Epithelial cell of alveolus of lung (primary cell): Measurements from ENCODE around the gene TBC1D21. TPM values are rescaled to one million over a fixed set of nuclear protein-coding genes. Genes with fewer than 3 reads are reported as not detected.

ENCODE experiments used
- total RNA-seq: library from RNA; depleted of rRNA; stranded (reverse); fragments of >200 nt; gene quantifications from 2 replicates; pipeline ENCODE4 v1.2.1, GENCODE V29; 2015

The TBC1D21 gene, protein sequence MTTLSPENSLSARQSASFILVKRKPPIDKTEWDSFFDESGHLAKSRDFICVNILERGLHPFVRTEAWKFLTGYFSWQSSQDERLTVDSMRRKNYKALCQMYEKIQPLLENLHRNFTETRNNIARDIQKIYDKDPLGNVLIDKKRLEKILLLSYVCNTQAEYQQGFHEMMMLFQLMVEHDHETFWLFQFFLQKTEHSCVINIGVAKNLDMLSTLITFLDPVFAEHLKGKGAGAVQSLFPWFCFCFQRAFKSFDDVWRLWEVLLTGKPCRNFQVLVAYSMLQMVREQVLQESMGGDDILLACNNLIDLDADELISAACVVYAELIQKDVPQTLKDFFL
- total RNA-seq, result not detected in 2 replicates

DNA sequence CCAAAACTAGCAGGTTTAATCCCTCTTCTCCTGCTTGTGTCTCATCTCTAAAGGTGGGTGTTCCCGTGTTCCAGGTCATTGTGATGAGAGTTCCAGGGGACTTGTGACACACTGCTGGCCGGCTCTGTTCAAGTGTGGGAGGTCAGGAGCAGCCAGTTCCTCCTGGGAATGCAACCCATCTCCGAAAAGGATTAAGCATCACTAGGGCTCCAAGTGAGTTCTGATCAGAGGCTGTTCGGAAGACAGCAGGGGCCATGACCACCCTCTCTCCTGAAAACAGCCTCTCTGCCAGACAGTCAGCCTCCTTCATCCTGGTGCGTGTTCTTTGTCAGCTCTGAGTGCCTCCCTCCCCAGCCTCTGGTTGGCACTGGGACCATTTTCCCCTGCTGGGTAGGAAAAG, at the start of gene TBC1D21:
TBC1D21 (plus strand) TSS at position 109 of the 400 bp plus-strand sequence; CDS start at position 255, 146 bp downstream.

DNA sequence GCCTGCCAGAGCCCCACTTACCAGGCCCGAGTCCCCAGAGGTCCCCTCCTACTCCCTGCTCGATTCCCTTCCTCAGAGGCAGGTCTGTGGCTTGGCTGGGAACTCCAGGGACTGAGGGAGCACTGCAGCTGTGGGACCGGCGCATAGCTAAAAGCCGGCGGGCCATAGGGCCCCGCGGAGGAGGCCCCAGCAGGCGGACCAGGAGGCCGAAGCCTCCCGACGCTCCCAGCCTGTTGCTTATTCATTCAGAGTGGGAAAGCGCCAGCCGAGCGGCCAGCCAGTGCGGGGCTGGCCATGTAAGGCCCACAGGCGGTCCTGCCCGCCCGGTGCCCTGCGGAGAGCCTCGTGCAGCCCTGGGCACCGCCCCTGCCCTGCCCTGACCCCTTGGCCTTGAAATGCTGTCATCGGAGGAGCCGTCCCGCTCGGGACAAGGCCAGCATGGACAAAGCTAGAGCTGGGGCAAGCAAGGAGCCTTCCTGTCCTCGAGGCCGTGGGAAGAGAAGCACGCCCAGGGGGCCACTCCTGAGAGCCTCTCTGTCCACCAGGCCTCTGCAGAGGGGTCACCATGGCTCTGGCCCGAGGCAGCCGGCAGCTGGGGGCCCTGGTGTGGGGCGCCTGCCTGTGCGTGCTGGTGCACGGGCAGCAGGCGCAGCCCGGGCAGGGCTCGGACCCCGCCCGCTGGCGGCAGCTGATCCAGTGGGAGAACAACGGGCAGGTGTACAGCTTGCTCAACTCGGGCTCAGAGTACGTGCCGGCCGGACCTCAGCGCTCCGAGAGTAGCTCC, 53.0 kb downstream of the TBC1D21 start, which contains the start of gene LOXL1:
LOXL1 (plus strand) TSS at position 244 of the 784 bp plus-strand sequence; CDS start at position 566, 322 bp downstream.

Other genes starting within 250 kb of the TBC1D21 start
- gene NPTN, start 240.2 kb upstream of the TBC1D21 start, total RNA-seq, result 79.8 and 91.8 TPM in 2 replicates
- 121 and 169 TPM in 2 replicates for gene CD276, start 189.2 kb upstream of the TBC1D21 start, total RNA-seq
- gene INSYN1, start 120.2 kb upstream of the TBC1D21 start, total RNA-seq, result 0.52 and 2.0 TPM in 2 replicates
- 47.2 and 63.7 TPM in 2 replicates for gene LOXL1, start 52.9 kb downstream of the TBC1D21 start, total RNA-seq
- 9.7 and 23.5 TPM in 2 replicates for gene STOML1, start 118.7 kb downstream of the TBC1D21 start, total RNA-seq
- 54.7 and 74.0 TPM in 2 replicates for gene PML, start 121.2 kb downstream of the TBC1D21 start, total RNA-seq
- gene GOLGA6A, start 209.0 kb downstream of the TBC1D21 start, total RNA-seq, result 6.9 TPM in 1 of 2 replicates, not detected in the other